GM21528 (cell line): Measurements from ENCODE around the gene ARHGAP44.

ENCODE experiments used
- ATAC-seq: cut with Tn5 transposase; IDR thresholded peaks from one replicate; pipeline ENCODE4 v1.9.1; 2021; ENCODE audit warnings: mild to moderate bottlenecking, moderate library complexity; ENCODE audit not compliant: unreplicated experiment, low FRiP score

Gene ARHGAP44

GRCh38 chr17:12896180-12896785, 107.0 kb downstream of the ARHGAP44 start:
- ATAC-seq, result no peak

- ATAC-seq, result no peak
Observed at GRCh38 chr17:12898110-12898509, 108.8 kb downstream of the ARHGAP44 start.

GRCh38 chr17:12899604-12900003, 110.3 kb downstream of the ARHGAP44 start:
- no peak for ATAC-seq

GRCh38 chr17:12900474-12900873, 111.2 kb downstream of the ARHGAP44 start:
- ATAC-seq, result no peak

- no peak for ATAC-seq
Observed at GRCh38 chr17:12902046-12902445, 112.7 kb downstream of the ARHGAP44 start.

- ATAC-seq, result no peak
Observed at GRCh38 chr17:12907477-12907876, 118.2 kb downstream of the ARHGAP44 start.

GRCh38 chr17:12909046-12909445, 119.7 kb downstream of the ARHGAP44 start:
- ATAC-seq, result no peak

GRCh38 chr17:12909511-12909910, 120.2 kb downstream of the ARHGAP44 start:
- no peak for ATAC-seq

- no peak for ATAC-seq
Observed at GRCh38 chr17:12911239-12911638, 121.9 kb downstream of the ARHGAP44 start.

GRCh38 chr17:12917399-12917798, 128.1 kb downstream of the ARHGAP44 start:
- ATAC-seq, result no peak

- no peak for ATAC-seq
Observed at GRCh38 chr17:12918142-12918541, 128.8 kb downstream of the ARHGAP44 start.

GRCh38 chr17:12922120-12922519, 132.8 kb downstream of the ARHGAP44 start:
- no peak for ATAC-seq

- ATAC-seq, result no peak
Observed at GRCh38 chr17:12924614-12925013, 135.3 kb downstream of the ARHGAP44 start.

- ATAC-seq, result no peak
Observed at GRCh38 chr17:12927001-12927400, 137.7 kb downstream of the ARHGAP44 start.

GRCh38 chr17:12927541-12928425, 138.5 kb downstream of the ARHGAP44 start:
- no peak for ATAC-seq

- ATAC-seq, result no peak
Observed at GRCh38 chr17:12928736-12929135, 139.4 kb downstream of the ARHGAP44 start.

- ATAC-seq, result no peak
Observed at GRCh38 chr17:12936501-12936900, 147.2 kb downstream of the ARHGAP44 start.

- no peak for ATAC-seq
Observed at GRCh38 chr17:12940699-12941098, 151.4 kb downstream of the ARHGAP44 start.

- no peak for ATAC-seq
Observed at GRCh38 chr17:12947047-12947446, 157.7 kb downstream of the ARHGAP44 start.

- no peak for ATAC-seq
Observed at GRCh38 chr17:12952012-12952411, 162.7 kb downstream of the ARHGAP44 start.

GRCh38 chr17:12953156-12953555, 163.9 kb downstream of the ARHGAP44 start:
- ATAC-seq, result no peak

GRCh38 chr17:12955521-12955920, 166.2 kb downstream of the ARHGAP44 start:
- ATAC-seq, result no peak
